CD14-positive monocyte (primary cell): ENCODE results near the gene RABL2A. TPM values are rescaled to one million over a fixed set of nuclear protein-coding genes. Genes with fewer than 3 reads are reported as not detected.
"Not testable (repeated sequence)": the region's sequence is repeated elsewhere in the genome, so short reads cannot be mapped to it uniquely, and the experiment has no call there.

Source experiments
- DNase-seq, 3 donors: peaks; one replicate each; pipeline ENCODE4 v3.0.0-alpha.2; 2011 to 2022
- H2AFZ ChIP-seq: 2 replicates; pipeline ENCODE4 v1.6.0; 2012; ENCODE audit warnings: mild to moderate bottlenecking, low read depth, low read length, inconsistent platforms; ENCODE audit not compliant: insufficient read depth, poor library complexity, severe bottlenecking
- H3K27ac ChIP-seq, 2 donors: 1 replicate in 1 of 2; 2 replicates in 1 of 2; pipeline ENCODE4 v1.5.1; 2012 to 2013; ENCODE audit warnings: low read length in 2 of 2, control low read depth in 1 of 2, inconsistent platforms in 1 of 2, low read depth in 1 of 2, mild to moderate bottlenecking in 1 of 2
- H3K27me3 ChIP-seq, 2 donors: one replicate each; pipeline versions ENCODE4 v1.6.0 to v1.6.1; 2011 to 2013; ENCODE audit warnings: low read length in 2 of 2; ENCODE audit not compliant: control insufficient read depth in 2 of 2, insufficient read depth in 2 of 2
- H3K36me3 ChIP-seq, 2 donors: replicated peaks in 1 of 2; 1 replicate in 1 of 2; 2 replicates in 1 of 2; pipeline versions ENCODE4 v1.5.1 to v1.6.1; 2012 to 2013; ENCODE audit warnings: low read length in 2 of 2, control low read depth in 1 of 2, inconsistent platforms in 1 of 2, mild to moderate bottlenecking in 1 of 2; ENCODE audit not compliant: insufficient read depth in 2 of 2, control insufficient read depth in 1 of 2
- H3K4me1 ChIP-seq, 2 donors: 1 replicate in 1 of 2; 2 replicates in 1 of 2; pipeline versions ENCODE4 v1.5.1 to v1.6.1; 2012 to 2013; ENCODE audit warnings: low read length in 2 of 2, control low read depth in 1 of 2, inconsistent platforms in 1 of 2, mild to moderate bottlenecking in 1 of 2, moderate library complexity in 1 of 2; ENCODE audit not compliant: insufficient read depth in 2 of 2, control insufficient read depth in 1 of 2
- H3K4me2 ChIP-seq: replicated peaks from 2 replicates; pipeline ENCODE3; 2012; ENCODE audit warnings: low read length, moderate library complexity, mild to moderate bottlenecking; ENCODE audit not compliant: poor library complexity, severe bottlenecking; ENCODE audit errors: extremely low read depth
- H3K4me3 ChIP-seq, 3 experiments: fragments of 200-600 bp in 1 of 3; sonication (generic) in 1 of 3; replicated peaks in 1 of 3; 1 replicate in 2 of 3; 2 replicates in 1 of 3; pipeline ENCODE4 v1.5.1; 2011 to 2013; ENCODE audit warnings: low read length in 3 of 3, mild to moderate bottlenecking in 3 of 3, control low read depth in 2 of 3, low read depth in 2 of 3, inconsistent platforms in 1 of 3, moderate library complexity in 1 of 3
- H3K79me2 ChIP-seq: 2 replicates; pipeline ENCODE4 v1.6.0; 2012; ENCODE audit warnings: mild to moderate bottlenecking, control low read depth, inconsistent platforms, low read length, moderate library complexity; ENCODE audit not compliant: insufficient read depth
- H3K9ac ChIP-seq: 2 replicates; pipeline ENCODE4 v1.6.0; 2017; ENCODE audit warnings: low read length, mild to moderate bottlenecking; ENCODE audit not compliant: insufficient read depth, poor library complexity, severe bottlenecking
- H3K9me3 ChIP-seq, 2 donors: replicated peaks in 1 of 2; 1 replicate in 1 of 2; 2 replicates in 1 of 2; pipeline versions ENCODE4 v1.5.1 to v1.6.1; 2012 to 2013; ENCODE audit warnings: low read length in 2 of 2, control low read depth in 1 of 2; ENCODE audit not compliant: control insufficient read depth in 1 of 2, insufficient read depth in 1 of 2
- H4K20me1 ChIP-seq: 2 replicates; pipeline ENCODE4 v1.6.0; 2012; ENCODE audit warnings: mild to moderate bottlenecking, low read length, control low read depth, moderate library complexity; ENCODE audit not compliant: insufficient read depth
- H3K27ac Mint-ChIP-seq, 7 donors: one replicate each; pipeline ENCODE4 v1.8.0; 2020; ENCODE audit warnings: mild to moderate bottlenecking in 7 of 7, mixed read lengths in 7 of 7, moderate library complexity in 6 of 7, inconsistent platforms in 2 of 7
- H3K27me3 Mint-ChIP-seq, 3 donors: one replicate each; pipeline ENCODE4 v1.8.0; 2021 to 2022; ENCODE audit warnings: low read depth in 3 of 3, mild to moderate bottlenecking in 3 of 3, mixed read lengths in 3 of 3, moderate library complexity in 3 of 3, inconsistent platforms in 1 of 3
- H3K36me3 Mint-ChIP-seq, 2 donors: one replicate each; pipeline ENCODE4 v1.8.0; 2020; ENCODE audit warnings: mixed read lengths in 2 of 2, inconsistent platforms in 1 of 2, mild to moderate bottlenecking in 1 of 2
- H3K4me1 Mint-ChIP-seq: one replicate; pipeline ENCODE4 v1.8.0; 2020; ENCODE audit warnings: mild to moderate bottlenecking, mixed read lengths
- H3K4me3 Mint-ChIP-seq, 2 donors: one replicate each; pipeline ENCODE4 v1.8.0; 2020; ENCODE audit warnings: mild to moderate bottlenecking in 2 of 2, mixed read lengths in 2 of 2, moderate library complexity in 1 of 2
- H3K9me3 Mint-ChIP-seq, 7 donors: one replicate each; pipeline ENCODE4 v1.8.0; 2020 to 2022; ENCODE audit warnings: mixed read lengths in 7 of 7, mild to moderate bottlenecking in 6 of 7, moderate library complexity in 6 of 7, inconsistent platforms in 2 of 7
- WGBS: methylation state at CpG from one replicate; pipeline ENCODE4 v1.1.5; 2013; ENCODE audit warnings: missing lambda C conversion rate; ENCODE audit not compliant: insufficient coverage; 5-methylcytosine and 5-hydroxymethylcytosine counted together
- intact Hi-C, 2 donors: fragments of 100-400 bp; cut with micrococcal nuclease; formaldehyde crosslinking; loops; one replicate each; pipeline versions ENCODE4 v1.15.0 to v1.15.1; 2023
- polyA plus RNA-seq, 3 donors: library from polyadenylated mRNA; depleted of rRNA in 1 of 3; unstranded in 2 of 3; stranded (reverse) in 1 of 3; fragments of 300-500 nt in 2 of 3; fragments of >200 nt in 1 of 3; fragmentation: Illumina TruSeq in 2 of 3; gene quantifications; 1 replicate in 2 of 3; 2 replicates in 1 of 3; pipeline ENCODE4 v1.2.3, GENCODE V29; 2012 to 2021

RABL2A gene
- polyA plus RNA-seq, 3 donors, result 4.3 to 15.6 (median 5.1) TPM

GRCh38 chr2:113664761-113665533 is 37.9 kb downstream of the RABL2A start:
- no CpG with 5 or more reads among the region's 6 CpGs for WGBS

GRCh38 chr2:113669013-113669412 is 41.9 kb downstream of the RABL2A start:
- H3K4me1 ChIP-seq, H3K27ac Mint-ChIP-seq, H3K4me3 Mint-ChIP-seq, H3K36me3 Mint-ChIP-seq, H3K4me1 Mint-ChIP-seq, H3K27me3 ChIP-seq, H3K4me2 ChIP-seq, H3K79me2 ChIP-seq, H3K9ac ChIP-seq, DNase-seq, H3K4me3 ChIP-seq, H3K27ac ChIP-seq, H3K27me3 Mint-ChIP-seq, H3K36me3 ChIP-seq, H3K9me3 ChIP-seq, H4K20me1 ChIP-seq, intact Hi-C loops, H2AFZ ChIP-seq: not testable (repeated sequence)
- WGBS, result over 99% methylated on average over 9 of the region's 21 CpGs
- peaks cover 6 to 16% (median 12%) of the 10 kb centered on the region in 7 donors for H3K9me3 Mint-ChIP-seq

More at GRCh38 chr2:113664761-113665533, 37.9 kb downstream of the RABL2A start:
- H3K27ac ChIP-seq, H3K4me2 ChIP-seq, H2AFZ ChIP-seq, intact Hi-C loops, H3K4me1 Mint-ChIP-seq, H3K79me2 ChIP-seq, H3K4me3 ChIP-seq, H3K4me1 ChIP-seq, H3K4me3 Mint-ChIP-seq, H3K27me3 ChIP-seq, DNase-seq, H3K36me3 Mint-ChIP-seq, H3K36me3 ChIP-seq, H3K9me3 ChIP-seq, H3K9ac ChIP-seq, H4K20me1 ChIP-seq, H3K27me3 Mint-ChIP-seq, H3K27ac Mint-ChIP-seq: not testable (repeated sequence)
- peaks cover 7 to 18% (median 13%) of the 10 kb centered on the region in 7 donors for H3K9me3 Mint-ChIP-seq
